Activated naive CD8-positive, alpha-beta T cell treated with anti-CD3 and anti-CD28 coated beads, Interleukin-2, amount 10 ng/mL, durations not matched to agents 7 days and 5 days (primary cell): ENCODE results near the gene R3HDM2. TPM values are rescaled to one million over a fixed set of nuclear protein-coding genes. Genes with fewer than 3 reads are reported as not detected.
"Not testable (repeated sequence)": the region's sequence is repeated elsewhere in the genome, so short reads cannot be mapped to it uniquely, and the experiment has no call there.

Source experiments
- ATAC-seq: fragments of 150-1000 bp; cut with Tn5 transposase; one replicate; pipeline ENCODE4 v1.10.0; 2021; ENCODE audit warnings: low read depth, moderate library complexity
- POLR2A ChIA-PET: fragments of 350-600 bp; sonication (Branson Sonifier 250); formaldehyde crosslinking; loops from one replicate; lab custom pipeline; 2021; ENCODE audit warnings: antibody characterized with exemption; lab: Charles Lee
- DNase-seq: peaks from one replicate; pipeline ENCODE4 v3.0.0; 2021
- H3K27ac Mint-ChIP-seq: one replicate; pipeline ENCODE4 v1.8.0; 2022; ENCODE audit warnings: mild to moderate bottlenecking, mixed read lengths
- H3K27me3 Mint-ChIP-seq: one replicate; pipeline ENCODE4 v1.8.0; 2022; ENCODE audit warnings: mild to moderate bottlenecking, moderate library complexity, mixed read lengths
- H3K36me3 Mint-ChIP-seq: one replicate; pipeline ENCODE4 v1.8.0; 2021; ENCODE audit warnings: mild to moderate bottlenecking, mixed read lengths
- H3K4me1 Mint-ChIP-seq: one replicate; pipeline ENCODE4 v1.8.0; 2021; ENCODE audit warnings: mixed read lengths
- H3K4me3 Mint-ChIP-seq: one replicate; pipeline ENCODE4 v1.8.0; 2022; ENCODE audit warnings: mild to moderate bottlenecking, moderate library complexity, mixed read lengths
- H3K9me3 Mint-ChIP-seq: one replicate; pipeline ENCODE4 v1.8.0; 2021; ENCODE audit warnings: mixed read lengths
- total RNA-seq, 2 experiments: library from RNA; stranded (reverse); gene quantifications; one replicate each; pipeline ENCODE4 v1.2.3, GENCODE V29; 2021

R3HDM2 gene
- total RNA-seq, 2 experiments from 2014 or later, result 91.5 to 97.1 TPM

DNA sequence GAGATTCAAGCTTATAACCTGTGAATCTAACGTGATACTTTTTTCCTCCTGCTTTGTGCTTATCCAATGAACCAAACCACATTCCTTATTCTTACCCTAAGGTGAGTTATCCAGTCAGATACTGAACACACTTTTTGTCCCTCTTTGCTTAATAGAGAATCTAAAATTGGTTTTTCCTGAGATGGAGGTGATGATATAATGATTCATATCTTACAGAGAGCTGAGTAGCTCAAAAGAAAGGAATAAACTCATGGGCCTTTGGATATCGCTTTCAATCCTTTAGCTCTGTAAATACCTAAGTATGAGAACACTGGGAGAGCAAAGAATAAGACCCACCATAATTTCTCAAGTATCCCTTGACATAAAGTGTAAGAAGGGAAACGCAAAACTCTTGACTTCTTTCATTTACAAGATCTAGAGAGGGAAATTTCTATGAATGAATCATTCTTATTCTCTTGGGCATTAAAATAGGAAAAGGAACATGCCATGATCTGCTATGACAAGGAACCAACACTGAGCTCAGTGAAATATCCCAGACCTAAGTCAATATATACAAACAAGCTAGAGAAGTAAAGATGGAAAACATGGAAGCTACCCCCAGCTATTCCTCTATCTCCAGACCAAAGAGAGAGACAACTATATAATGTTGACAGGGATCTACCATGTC is 98.1 kb downstream of the R3HDM2 start:
- DNase-seq (no peak), ATAC-seq (no peak)
- H3K4me3 Mint-ChIP-seq, result no peak overlapping the region
- H3K27me3 Mint-ChIP-seq, result no peaks in the 10 kb centered on the region
- no peak overlapping the region for H3K27ac Mint-ChIP-seq
- H3K4me1 Mint-ChIP-seq, result no peaks in the 10 kb centered on the region
- POLR2A ChIA-PET, result interaction anchor here (0.7 kb wide), 1 partner anchor 18 kb away, joined by 3 read pairs; no protein-coding TSS in a partner anchor
- peaks cover 30% of the 10 kb centered on the region for H3K36me3 Mint-ChIP-seq
- H3K9me3 Mint-ChIP-seq, result no peaks in the 10 kb centered on the region

DNA sequence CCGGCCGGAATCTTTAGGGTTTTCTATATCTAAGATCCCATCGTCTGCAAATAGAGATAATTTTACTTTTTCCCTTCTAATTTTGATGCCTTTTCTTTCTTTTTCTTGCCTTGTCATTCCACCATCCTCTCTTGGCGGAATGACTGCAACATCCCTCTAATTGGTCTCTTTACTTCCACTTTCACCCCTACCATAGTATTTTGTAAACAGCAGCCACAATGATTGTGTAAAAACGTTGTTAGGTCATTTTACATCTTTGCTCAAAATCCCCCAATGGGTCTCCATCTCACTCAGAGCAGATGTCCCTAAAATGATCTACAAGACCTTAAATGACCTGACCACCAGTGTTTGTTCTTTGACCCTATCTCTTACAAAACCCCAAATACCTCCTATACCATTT is 99.9 kb downstream of the R3HDM2 start:
- H3K4me3 Mint-ChIP-seq, result no peak overlapping the region
- no peaks in the 10 kb centered on the region for H3K27me3 Mint-ChIP-seq
- ATAC-seq (no peak), DNase-seq (no peak)
- H3K9me3 Mint-ChIP-seq, result no peaks in the 10 kb centered on the region
- POLR2A ChIA-PET, result no interaction called here
- no peak overlapping the region for H3K27ac Mint-ChIP-seq
- no peaks in the 10 kb centered on the region for H3K4me1 Mint-ChIP-seq
- H3K36me3 Mint-ChIP-seq, result peaks cover 26% of the 10 kb centered on the region

GRCh38 chr12:57329219-57329618 is 101.6 kb downstream of the R3HDM2 start:
- H3K9me3 Mint-ChIP-seq, result no peaks in the 10 kb centered on the region
- H3K36me3 Mint-ChIP-seq, result peaks cover 29% of the 10 kb centered on the region
- peaks cover 2% of the 10 kb centered on the region for H3K4me1 Mint-ChIP-seq
- DNase-seq (no peak), ATAC-seq (no peak)
- H3K4me3 Mint-ChIP-seq, result no peak overlapping the region
- no peak overlapping the region for H3K27ac Mint-ChIP-seq
- POLR2A ChIA-PET, result no interaction called here
- H3K27me3 Mint-ChIP-seq, result no peaks in the 10 kb centered on the region

GRCh38 chr12:57325395-57325794 is 105.4 kb downstream of the R3HDM2 start:
- POLR2A ChIA-PET, result no interaction called here

DNA sequence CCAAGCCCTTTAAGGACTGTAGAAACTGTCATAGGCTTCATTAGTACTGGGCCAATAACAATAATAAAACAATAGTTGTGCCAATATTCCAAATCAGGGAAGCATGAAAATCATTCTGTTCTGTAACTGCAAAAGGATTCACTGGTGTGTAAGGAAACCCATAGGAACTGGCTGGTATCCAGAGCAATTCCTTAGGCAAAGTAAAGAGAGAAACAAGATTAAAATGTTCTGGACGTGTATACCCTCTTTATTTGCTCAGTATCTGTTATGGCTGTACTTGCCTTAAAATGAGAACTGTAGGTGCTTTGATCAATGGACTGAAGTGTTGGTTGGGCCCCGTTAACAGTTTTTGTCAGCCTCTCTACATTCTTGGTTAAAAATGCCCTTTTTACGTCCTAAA is 107.4 kb downstream of the R3HDM2 start:
- DNase-seq, result no peak
- Mint-ChIP-seq H3K9me3 (no peaks in the 10 kb centered on the region), H3K36me3 (peaks cover 15% of the 10 kb centered on the region), H3K4me1 (peaks cover 2% of the 10 kb centered on the region), H3K4me3 (no peak overlapping the region), H3K27ac (no peak overlapping the region), H3K27me3 (no peaks in the 10 kb centered on the region)
- no peak for ATAC-seq
- POLR2A ChIA-PET, result no interaction called here

More at GRCh38 chr12:57325395-57325794, 105.4 kb downstream of the R3HDM2 start:
- H3K36me3 Mint-ChIP-seq, result peaks cover 22% of the 10 kb centered on the region
- peaks cover 2% of the 10 kb centered on the region for H3K4me1 Mint-ChIP-seq
- H3K27ac Mint-ChIP-seq, result no peak overlapping the region
- ATAC-seq (no peak), DNase-seq (no peak)
- no peak overlapping the region for H3K4me3 Mint-ChIP-seq
- no peaks in the 10 kb centered on the region for H3K27me3 Mint-ChIP-seq
- H3K9me3 Mint-ChIP-seq, result no peaks in the 10 kb centered on the region

- ATAC-seq, result no peak
- H3K36me3 Mint-ChIP-seq, result peaks cover 6% of the 10 kb centered on the region
- no peak overlapping the region for H3K27ac Mint-ChIP-seq
- no peak overlapping the region for H3K4me3 Mint-ChIP-seq
- H3K4me1 Mint-ChIP-seq, result peaks cover 2% of the 10 kb centered on the region
- DNase-seq, result no peak
- no peaks in the 10 kb centered on the region for H3K27me3 Mint-ChIP-seq
- H3K9me3 Mint-ChIP-seq, result no peaks in the 10 kb centered on the region
- POLR2A ChIA-PET, result no interaction called here
Measured at GRCh38 chr12:57320639-57321038, 110.2 kb downstream of the R3HDM2 start.

DNA sequence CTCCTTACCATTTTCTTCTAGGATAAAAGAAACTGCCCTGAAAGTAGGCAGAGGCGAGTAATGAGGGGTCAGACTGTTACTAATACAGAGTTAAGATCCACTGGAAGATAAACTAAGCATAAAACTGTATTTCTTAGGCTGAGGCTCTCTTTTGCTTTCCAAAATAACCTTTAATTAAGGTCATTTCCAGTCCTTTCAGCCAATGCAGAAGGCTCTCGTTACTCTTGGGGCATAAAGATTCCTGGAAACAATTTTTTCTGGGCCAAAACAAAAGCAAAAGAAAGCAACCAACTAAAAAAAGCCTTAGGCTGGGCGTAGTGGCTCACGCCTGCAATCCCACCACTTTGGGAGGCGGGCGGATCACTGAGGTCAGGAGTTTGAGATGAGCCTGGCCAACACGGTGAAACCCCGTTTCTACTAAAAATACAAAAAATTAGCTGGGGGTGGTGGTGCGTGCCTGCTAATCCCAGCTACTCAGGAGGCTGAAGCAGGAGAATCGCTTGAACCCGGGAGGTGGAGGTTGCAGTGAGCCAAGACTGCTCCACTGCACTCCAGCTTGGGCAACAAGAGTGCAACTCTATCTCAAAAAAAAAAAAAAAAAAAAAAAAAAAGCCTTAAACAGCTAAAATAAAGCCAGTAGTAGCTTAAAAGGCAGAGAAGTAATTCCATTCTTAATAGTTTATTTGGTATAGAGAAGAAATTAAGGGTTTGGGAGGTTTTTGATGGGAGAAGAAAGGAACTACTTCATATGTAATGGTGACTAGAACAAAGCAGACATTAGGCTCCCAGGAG is 111.0 kb downstream of the R3HDM2 start:
- H3K36me3 Mint-ChIP-seq, result peaks cover 6% of the 10 kb centered on the region
- POLR2A ChIA-PET, result no interaction called here
- peaks cover 2% of the 10 kb centered on the region for H3K4me1 Mint-ChIP-seq
- DNase-seq, result no peak
- ATAC-seq, result no peak
- H3K27ac Mint-ChIP-seq, result no peak overlapping the region
- no peaks in the 10 kb centered on the region for H3K27me3 Mint-ChIP-seq
- no peak overlapping the region for H3K4me3 Mint-ChIP-seq
- H3K9me3 Mint-ChIP-seq, result no peaks in the 10 kb centered on the region

DNA sequence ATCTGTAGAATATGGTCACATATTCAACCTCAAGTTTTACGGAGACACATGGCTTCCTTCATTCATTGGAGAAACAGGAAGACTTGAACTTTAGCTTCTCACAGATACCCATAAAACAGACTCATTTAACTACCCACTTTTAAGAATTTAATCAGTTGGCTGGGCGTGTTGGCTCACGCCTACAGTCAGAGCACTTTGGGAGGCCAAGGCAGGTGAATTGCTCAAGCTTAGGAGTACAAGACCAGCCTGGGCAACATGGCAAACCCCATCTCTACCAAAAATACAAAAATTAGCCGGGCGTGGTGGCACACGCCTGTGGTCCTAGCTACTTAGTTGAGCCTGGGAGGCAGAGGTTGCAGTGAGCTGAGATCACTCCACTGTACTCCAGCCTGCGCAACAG is 115.2 kb downstream of the R3HDM2 start:
- POLR2A ChIA-PET, result no interaction called here
- Mint-ChIP-seq H3K9me3 (no peaks in the 10 kb centered on the region), H3K27me3 (no peaks in the 10 kb centered on the region), H3K4me3 (no peak overlapping the region), H3K27ac (no peak overlapping the region), H3K36me3 (peaks cover 4% of the 10 kb centered on the region), H3K4me1 (peaks cover 9% of the 10 kb centered on the region)
- no peak for ATAC-seq
- no peak for DNase-seq

GRCh38 chr12:57312287-57312686 is 118.6 kb downstream of the R3HDM2 start:
- ATAC-seq, result peak; percentile 47
- H3K4me1 Mint-ChIP-seq, H3K27me3 Mint-ChIP-seq, H3K9me3 Mint-ChIP-seq, DNase-seq, H3K36me3 Mint-ChIP-seq, H3K4me3 Mint-ChIP-seq, H3K27ac Mint-ChIP-seq: not testable (repeated sequence)
- POLR2A ChIA-PET, result interaction anchor here (0.8 kb wide), 1 partner anchor 411 kb away, joined by 3 read pairs; no protein-coding TSS in a partner anchor

DNA sequence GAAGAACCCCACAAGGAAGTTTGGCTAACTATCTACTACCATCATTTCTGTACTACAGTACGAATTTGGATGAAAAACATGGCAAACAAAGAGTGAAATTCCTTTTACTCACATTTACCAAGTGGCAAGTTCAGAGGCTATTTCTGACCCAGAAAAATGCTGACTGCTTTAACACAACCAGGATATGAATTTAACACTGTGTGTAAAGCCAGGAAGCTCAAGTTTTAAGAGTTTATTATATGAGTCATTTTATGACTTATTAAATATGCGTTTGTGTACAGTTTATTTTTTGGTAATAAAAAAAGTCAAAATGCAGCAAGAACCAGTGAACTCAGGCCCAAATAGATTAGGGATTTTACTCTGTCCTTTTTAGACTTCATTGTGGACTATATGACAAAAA is 121.4 kb downstream of the R3HDM2 start:
- Mint-ChIP-seq H3K27me3 (no peaks in the 10 kb centered on the region), H3K36me3 (peaks cover 19% of the 10 kb centered on the region), H3K9me3 (no peaks in the 10 kb centered on the region), H3K27ac (no peak overlapping the region), H3K4me1 (peaks cover 9% of the 10 kb centered on the region), H3K4me3 (no peak overlapping the region)
- DNase-seq, result no peak
- no peak for ATAC-seq
- POLR2A ChIA-PET, result no interaction called here

DNA sequence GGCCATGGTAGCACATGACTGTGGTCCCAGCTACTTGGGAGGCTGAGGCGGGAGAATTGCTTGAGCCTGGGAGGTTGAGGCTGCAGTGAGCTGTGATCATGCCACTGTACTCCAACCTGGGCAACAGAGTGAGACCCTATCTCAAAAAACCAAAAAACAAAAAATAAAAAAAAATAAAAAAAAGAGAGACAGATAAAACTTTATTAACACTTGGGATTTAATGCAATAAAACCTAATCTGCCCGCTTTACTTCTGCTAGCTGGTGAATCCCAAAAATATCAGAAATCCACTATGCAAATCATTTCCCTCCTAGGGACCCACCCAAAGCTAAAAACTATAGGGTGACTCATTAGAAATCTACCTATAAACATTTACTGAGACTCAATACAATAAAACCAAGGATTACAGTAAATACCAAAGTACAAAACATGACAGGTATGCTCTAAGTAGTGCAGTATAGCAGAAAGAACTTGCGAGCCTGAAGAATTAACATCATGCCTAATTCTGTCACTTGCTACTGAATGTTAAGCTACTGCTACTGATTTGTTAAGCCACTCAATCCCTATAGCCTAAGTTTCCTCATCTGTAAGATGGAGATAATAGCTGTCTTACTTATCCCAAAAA is 129.8 kb downstream of the R3HDM2 start:
- H3K36me3 Mint-ChIP-seq, result peaks cover 31% of the 10 kb centered on the region
- DNase-seq (no peak), ATAC-seq (no peak)
- H3K9me3 Mint-ChIP-seq, result no peaks in the 10 kb centered on the region
- H3K4me1 Mint-ChIP-seq, result no peaks in the 10 kb centered on the region
- POLR2A ChIA-PET, result interaction anchor here (0.6 kb wide), 1 partner anchor 612 kb away, joined by 3 read pairs; no protein-coding TSS in a partner anchor
- no peak overlapping the region for H3K4me3 Mint-ChIP-seq
- H3K27me3 Mint-ChIP-seq, result no peaks in the 10 kb centered on the region
- no peak overlapping the region for H3K27ac Mint-ChIP-seq

DNA sequence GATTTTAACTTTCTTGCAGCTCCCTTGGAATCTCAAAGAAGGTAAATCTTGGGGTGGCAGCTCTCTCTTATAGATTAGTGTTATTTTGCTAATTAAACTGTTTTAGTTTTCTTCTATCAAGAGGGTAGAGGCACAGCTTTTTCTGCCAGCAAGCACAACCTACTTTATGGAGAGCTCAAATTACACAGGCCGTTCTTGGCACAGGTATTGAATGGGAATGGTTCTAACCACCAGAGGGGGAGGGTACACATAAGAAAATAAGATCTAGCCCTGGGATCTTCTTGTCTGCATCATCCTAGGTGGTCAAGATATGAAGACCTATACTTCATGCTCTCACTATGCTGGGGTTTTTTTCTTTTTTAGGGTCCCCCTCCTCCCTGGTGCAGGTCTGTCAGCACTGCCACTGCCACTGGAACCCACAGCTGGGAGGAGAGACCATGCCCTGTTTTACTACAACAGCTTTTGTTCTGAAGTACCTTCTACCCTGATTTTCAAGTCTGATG is 131.3 kb downstream of the R3HDM2 start:
- POLR2A ChIA-PET, result no interaction called here
- no peak overlapping the region for H3K4me3 Mint-ChIP-seq
- no peaks in the 10 kb centered on the region for H3K27me3 Mint-ChIP-seq
- DNase-seq (no peak), ATAC-seq (no peak)
- no peaks in the 10 kb centered on the region for H3K4me1 Mint-ChIP-seq
- peaks cover 28% of the 10 kb centered on the region for H3K36me3 Mint-ChIP-seq
- H3K27ac Mint-ChIP-seq, result no peak overlapping the region
- H3K9me3 Mint-ChIP-seq, result no peaks in the 10 kb centered on the region

GRCh38 chr12:57296291-57296690 is 134.6 kb downstream of the R3HDM2 start:
- Mint-ChIP-seq H3K9me3 (no peaks in the 10 kb centered on the region), H3K36me3 (peaks cover 16% of the 10 kb centered on the region), H3K4me1 (no peaks in the 10 kb centered on the region), H3K4me3 (no peak overlapping the region), H3K27ac (no peak overlapping the region), H3K27me3 (no peaks in the 10 kb centered on the region)
- DNase-seq, result no peak
- no peak for ATAC-seq
- POLR2A ChIA-PET, result no interaction called here
